ENCODE results near the gene ETDB.
"Not testable (repeated sequence)": the region's sequence is repeated elsewhere in the genome, so short reads cannot be mapped to it uniquely, and the experiment has no call there.

The ETDB gene

GRCh38 chrX:135120056-135120576 lies at the start of gene ETDB:
Gene ETDB, minus strand, starts transcription at chrX:135120526. Its CDS starts 1,265 bp downstream, at chrX:135119261.
- DNase-seq (ENCODE audit: low spot score): not testable (repeated sequence)

GRCh38 chrX:135169534-135169933 lies 49.2 kb upstream of the ETDB start:
- not testable (repeated sequence) for DNase-seq (ENCODE audit: low spot score)

DNA sequence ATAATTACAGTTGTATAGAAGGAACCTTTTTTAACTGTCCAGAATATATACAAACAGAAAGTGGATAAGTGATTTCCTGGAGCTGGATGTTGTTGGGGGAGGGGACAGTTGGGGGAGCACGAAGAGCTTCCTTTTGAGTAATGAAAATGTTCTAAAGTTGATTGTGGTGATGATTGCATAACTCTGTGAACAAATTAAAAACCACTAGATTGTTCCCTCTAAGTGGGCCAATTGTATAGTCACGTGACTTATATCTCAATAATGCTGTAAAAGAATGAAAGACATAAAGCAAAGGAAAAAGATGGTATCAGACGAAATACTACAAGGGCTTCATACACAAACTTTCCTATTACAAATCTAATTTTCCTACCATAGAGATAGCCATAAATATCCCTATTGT lies 48.2 kb upstream of the ETDB start:
- no peak for DNase-seq (ENCODE audit: low spot score)

GRCh38 chrX:135154688-135155087 lies 34.4 kb upstream of the ETDB start:
- not testable (repeated sequence) for DNase-seq (ENCODE audit: low spot score)

DNA sequence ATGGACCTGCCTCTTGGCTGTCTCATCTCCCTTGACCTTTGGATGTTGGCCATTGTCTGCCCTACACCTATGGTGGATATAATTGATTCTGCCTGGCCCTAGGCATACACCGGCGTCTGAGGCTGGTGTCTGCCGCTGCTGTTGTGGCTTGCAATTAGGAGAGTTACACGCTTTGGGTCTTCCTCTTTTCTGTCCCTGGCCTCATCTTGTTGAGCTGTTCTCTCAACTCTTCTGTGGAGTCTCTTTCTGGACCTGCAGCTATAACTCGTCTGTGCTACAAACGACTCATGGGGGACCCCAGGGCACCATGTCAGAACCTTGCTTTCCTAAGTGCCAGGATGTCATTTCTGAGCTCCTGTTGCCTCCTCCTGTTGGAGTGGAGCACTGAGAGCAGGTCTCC lies 5.8 kb upstream of the ETDB start:
- not testable (repeated sequence) for DNase-seq (ENCODE audit: low spot score)

DNA sequence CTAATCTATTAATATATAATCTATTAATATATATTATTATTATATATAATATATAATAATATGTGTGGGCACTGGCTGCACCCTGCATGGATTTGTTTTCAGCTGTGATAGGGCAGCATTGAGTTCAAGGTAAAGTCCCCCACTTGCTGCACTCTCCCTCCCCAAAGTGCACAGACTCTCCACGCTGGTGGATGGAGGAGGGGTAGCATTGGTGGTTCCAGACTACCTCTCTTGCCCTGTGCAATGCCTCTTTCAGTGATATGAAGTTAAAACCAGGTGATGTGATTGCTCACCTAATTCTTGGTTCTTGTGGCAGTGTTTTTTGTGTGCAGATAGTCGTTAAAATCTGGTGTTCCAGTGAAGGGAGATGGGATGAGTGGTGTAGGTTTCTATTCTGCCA lies 4.3 kb downstream of the ETDB start:
- DNase-seq (ENCODE audit: low spot score): not testable (repeated sequence)

GRCh38 chrX:135114392-135114791 lies 5.9 kb downstream of the ETDB start:
- no peak for DNase-seq (ENCODE audit: low spot score)

GRCh38 chrX:135112743-135113142 lies 7.6 kb downstream of the ETDB start:
- no peak for DNase-seq (ENCODE audit: low spot score)

- peak; percentile 9 for DNase-seq (ENCODE audit: low spot score)
These were observed 8.1 kb downstream of the ETDB start for GRCh38 chrX:135112096-135112729.

DNA sequence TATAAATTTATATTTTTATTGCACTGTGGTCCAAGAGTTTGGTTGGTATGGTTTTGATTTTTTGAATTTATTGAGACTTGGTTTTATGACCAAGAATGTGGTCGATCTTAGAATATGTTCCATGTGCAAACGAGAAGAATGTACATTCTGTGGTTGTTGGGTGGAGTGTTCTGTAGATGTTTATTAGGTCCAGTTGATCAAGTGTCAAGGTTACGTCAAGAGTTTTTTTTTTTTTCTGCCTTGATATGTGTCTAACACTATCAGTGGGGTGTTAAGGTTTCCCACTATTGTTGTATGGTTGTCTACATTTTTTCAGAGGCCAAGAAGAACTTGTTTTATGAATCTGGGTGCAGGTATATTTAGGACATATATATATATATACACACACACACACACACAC lies 10.8 kb downstream of the ETDB start:
- no peak for DNase-seq (ENCODE audit: low spot score)

- DNase-seq (ENCODE audit: low spot score): no peak
These were observed 20.9 kb downstream of the ETDB start for GRCh38 chrX:135099493-135099783.

DNA sequence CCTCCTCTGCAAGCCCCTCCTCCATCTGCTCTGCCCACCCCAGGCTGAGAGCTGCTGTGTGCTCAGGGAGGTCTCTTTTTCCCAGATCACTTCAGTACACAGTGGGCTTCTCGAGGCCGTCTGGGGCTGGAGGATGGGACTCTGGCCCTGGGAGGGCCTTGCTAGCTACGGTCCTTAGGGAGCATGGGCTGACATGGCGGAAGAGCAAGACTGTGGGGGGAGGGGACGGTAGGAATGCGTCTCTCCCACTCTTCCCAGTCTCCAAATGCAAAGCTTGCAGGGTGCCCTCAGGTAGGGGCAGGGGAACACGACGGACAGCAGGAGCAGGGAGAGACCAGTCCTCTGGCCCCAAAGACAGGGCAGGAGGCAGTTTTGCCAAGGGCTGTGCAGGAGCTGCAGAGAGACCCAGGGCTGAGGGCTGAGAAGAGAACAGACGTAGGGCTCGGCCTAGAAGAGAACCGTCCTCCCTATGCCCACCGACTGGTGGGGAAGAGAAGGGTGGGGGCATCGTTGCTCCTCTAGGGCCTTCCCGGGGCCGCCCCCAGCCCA lies 23.1 kb downstream of the ETDB start:
- DNase-seq (ENCODE audit: low spot score): not testable (repeated sequence)

- no peak for DNase-seq (ENCODE audit: low spot score)
These were observed 24.6 kb downstream of the ETDB start for GRCh38 chrX:135095715-135096114.

DNA sequence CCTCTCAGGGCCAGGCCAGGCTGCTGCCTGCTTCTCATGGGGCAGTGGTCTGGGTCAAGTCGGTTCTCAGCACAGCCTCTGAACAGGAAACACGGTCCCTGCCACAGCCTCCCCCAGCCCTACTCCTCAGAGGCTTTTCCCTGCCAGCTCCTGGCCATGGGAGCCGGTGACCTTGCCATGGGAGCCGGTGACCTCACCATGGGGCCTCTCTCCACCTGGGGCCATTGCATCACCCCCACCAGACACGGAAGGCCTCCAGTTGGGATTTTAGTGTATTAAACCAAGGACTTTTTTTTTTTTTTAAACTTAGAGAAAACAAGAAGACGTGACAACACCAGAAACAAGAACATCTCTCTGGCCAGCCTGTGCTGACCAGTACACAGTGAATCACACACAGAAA lies 25.6 kb downstream of the ETDB start:
- DNase-seq (ENCODE audit: low spot score): no peak

DNA sequence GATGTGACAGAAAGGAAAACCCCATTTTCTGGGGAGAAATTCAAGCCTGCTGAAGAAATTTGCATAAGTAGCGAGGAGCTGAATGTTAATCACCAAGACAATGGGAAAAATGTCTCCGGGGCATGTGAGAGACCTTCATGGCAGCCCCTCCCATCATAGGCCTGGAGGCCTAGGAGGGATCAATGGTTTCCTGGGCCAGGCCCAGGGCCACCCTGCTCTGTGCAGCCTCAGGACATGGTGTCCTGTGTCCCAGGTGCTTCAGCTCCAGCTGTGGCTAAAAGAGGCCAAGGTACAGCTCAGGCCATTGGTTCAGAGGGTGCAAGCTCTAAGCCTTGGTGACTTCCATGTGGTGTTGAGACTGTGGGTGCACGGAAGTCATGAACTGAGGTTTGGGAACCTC lies 31.2 kb downstream of the ETDB start:
- no peak for DNase-seq (ENCODE audit: low spot score)

- DNase-seq (ENCODE audit: low spot score): no peak
These were observed 32.5 kb downstream of the ETDB start for GRCh38 chrX:135087867-135088266.

GRCh38 chrX:135086197-135086854 lies 34.0 kb downstream of the ETDB start:
- peak; percentile 55 for DNase-seq (ENCODE audit: low spot score)

DNA sequence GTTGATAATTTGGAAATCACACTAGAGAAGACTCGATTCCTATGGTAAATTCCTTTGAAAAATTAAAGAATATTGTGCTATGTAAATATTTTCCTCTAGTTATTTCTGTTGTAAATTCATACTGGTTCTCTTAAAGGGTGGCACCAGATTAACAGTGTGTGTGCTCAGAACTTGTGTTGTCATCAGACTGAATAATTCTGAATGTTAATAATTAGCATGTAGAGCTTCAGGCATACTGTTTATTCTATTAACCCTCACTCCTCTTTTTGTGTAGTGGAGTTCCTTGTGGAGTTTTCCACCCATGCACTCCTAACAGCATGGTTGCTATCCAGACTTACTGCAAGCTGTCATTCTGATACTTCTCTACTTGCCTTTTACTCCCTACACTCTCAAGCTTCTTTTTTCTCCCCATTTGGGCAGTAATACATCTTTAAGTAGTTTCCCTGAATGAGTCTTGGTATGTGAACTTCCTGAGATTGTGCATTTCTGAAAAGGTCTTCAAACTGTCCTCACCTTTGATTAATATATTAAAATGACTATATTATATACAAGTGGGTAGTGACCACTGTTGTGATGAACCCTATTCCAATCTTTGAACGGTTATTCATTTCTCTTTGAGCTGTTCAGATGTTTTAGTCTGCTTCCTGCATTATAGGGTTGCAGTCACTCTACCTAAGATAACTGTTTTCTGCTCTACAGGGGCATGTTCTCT lies 38.5 kb downstream of the ETDB start:
- DNase-seq (ENCODE audit: low spot score): no peak
